ENCODE data around the gene CMPK1.

DNA sequence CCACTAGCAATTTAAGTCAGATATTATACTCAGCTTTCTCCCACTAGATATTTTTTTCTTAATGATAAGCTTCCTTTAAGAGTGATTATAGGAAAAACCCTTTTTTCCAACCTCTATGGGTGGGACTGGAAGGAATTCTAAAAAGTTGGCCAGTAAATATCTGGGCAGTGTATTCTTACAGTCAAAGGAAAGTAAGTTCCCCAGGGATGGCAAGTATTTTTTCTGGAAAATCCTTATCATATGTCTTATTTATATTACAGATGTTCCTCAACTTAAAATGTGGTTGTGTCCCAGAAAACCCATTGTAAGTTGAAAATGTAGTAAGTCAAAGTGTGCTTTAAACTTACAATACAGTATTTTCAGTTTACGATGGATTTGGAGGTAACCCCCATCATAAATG is 29.2 kb downstream of the CMPK1 start:
- no peak for TF ChIP-seq YY1 (IDR thresholded peaks at IDR 0.05; ENCODE audit: insufficient read depth, insufficient read length)
- TF ChIP-seq ZNF274 (IDR thresholded peaks at IDR 0.05; ENCODE audit: low read depth, low read length) = no peak
